ENCODE results near the gene MDN1.
"Not testable (repeated sequence)": the region's sequence is repeated elsewhere in the genome, so short reads cannot be mapped to it uniquely, and the experiment has no call there.

Gene MDN1

GRCh38 chr6:89776583-89777233 is 42.9 kb downstream of the MDN1 start:
- in situ Hi-C loops (cut with MboI; ENCODE audit: low sequenced_read_pairs), result no loop called here

DNA sequence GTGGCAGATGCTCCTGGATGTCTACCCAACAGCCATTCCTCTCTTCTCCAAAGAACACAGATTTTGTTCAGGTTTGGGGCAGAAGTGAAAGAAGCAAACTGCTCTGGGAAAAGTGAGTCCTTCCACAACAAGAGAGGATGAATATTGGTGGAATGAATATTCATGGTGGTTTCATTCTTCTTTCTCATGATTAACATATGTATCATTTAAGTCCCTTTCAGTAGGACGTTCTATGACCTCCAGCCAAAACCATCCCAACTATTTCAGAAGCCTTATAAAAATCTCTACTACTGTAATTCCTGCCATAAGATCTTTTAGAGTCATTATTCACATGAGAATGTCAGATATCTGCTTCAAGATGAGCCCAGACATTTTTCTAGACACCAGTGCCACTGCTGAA is 44.4 kb downstream of the MDN1 start:
- in situ Hi-C loops (cut with MboI; ENCODE audit: low sequenced_read_pairs), result no loop called here

GRCh38 chr6:89769572-89769971 is 50.0 kb downstream of the MDN1 start:
- in situ Hi-C loops (cut with MboI; ENCODE audit: low sequenced_read_pairs), result no loop called here

DNA sequence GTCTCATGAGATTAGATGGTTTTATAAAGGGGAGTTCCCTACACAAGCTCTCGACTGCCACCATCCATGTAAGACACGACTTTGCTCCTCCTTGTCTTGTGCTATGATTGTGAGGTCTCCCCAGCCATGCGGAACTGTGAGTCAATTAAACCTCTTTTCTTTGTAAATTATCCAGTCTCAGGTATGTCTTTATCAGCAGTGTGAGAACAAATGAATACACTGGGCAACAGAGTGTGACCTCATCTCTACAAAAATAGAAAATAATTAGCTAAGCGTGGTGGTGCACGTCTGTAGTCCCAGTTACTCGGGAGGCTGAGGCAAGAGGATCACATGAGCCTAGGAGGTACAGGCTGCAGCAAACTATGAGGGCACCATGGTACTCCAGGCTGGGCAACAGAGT is 51.3 kb downstream of the MDN1 start:
- in situ Hi-C loops (cut with MboI; ENCODE audit: low sequenced_read_pairs), result no loop called here

GRCh38 chr6:89763550-89763949 is 56.0 kb downstream of the MDN1 start:
- in situ Hi-C loops (cut with MboI; ENCODE audit: low sequenced_read_pairs), result no loop called here

GRCh38 chr6:89758830-89759229 is 60.8 kb downstream of the MDN1 start:
- in situ Hi-C loops (cut with MboI; ENCODE audit: low sequenced_read_pairs), result no loop called here

- in situ Hi-C loops (cut with MboI; ENCODE audit: low sequenced_read_pairs), result no loop called here
Measured at GRCh38 chr6:89750338-89750737, 69.3 kb downstream of the MDN1 start.

DNA sequence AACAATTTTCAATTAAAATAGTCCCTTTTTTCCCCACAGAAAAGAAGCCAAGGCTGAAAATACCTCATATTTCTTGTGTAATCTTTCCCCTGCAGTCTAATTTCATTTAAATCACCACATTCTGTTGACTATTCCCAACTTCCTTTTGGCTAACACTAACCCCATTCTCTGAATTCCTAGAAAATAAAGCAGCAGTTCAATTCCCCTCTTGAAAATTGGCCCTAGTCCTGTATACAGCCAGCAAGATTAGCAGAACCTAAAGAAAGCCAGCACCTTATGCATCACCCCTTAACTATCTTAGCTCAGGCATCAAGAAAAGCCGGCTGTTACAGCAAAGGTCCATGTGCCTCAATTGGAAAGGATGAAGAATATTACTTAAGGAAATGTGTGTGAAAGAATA is 69.7 kb downstream of the MDN1 start:
- in situ Hi-C loops (cut with MboI; ENCODE audit: low sequenced_read_pairs), result no loop called here

GRCh38 chr6:89745716-89746115 is 73.9 kb downstream of the MDN1 start:
- in situ Hi-C loops (cut with MboI; ENCODE audit: low sequenced_read_pairs), result no loop called here

DNA sequence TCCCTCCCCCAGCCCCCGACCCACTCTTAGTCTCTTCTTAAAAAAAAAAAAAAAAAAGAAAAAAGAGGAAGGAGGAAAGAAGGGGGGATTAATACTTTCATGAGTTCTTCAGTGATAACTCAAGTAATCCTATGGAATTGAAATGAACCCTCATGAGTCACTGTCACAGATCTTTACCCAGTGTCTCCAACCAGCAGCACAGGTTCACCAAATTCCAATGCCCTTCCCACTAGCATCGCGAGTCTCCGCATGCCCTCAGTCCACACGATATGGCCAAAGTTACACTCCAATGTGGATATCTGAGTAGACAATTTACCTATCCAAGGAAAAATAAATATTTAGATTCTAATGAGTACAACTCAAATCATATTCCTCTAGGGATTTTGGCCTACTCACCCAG is 74.5 kb downstream of the MDN1 start:
- in situ Hi-C loops (cut with MboI; ENCODE audit: low sequenced_read_pairs), result no loop called here

DNA sequence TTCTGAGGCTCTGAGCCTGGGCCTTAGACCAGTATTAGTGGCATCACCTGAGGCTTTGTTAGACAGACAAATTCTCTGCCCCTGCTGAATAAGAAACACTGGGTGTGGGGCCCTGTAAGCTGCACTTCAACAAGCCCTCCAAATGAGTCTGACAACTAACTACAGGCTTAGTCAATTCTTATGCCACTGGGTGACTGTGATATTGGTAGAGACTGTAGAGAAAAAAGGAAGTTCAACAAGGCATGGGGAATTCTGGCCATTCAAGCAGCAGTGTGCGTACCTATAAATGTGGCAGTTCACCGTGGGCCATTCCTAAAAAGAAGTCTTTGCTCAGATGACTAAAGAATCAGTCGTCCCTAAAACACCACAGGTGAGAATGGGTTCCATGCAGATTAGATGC is 82.7 kb downstream of the MDN1 start:
- in situ Hi-C loops (cut with MboI; ENCODE audit: low sequenced_read_pairs), result no loop called here

DNA sequence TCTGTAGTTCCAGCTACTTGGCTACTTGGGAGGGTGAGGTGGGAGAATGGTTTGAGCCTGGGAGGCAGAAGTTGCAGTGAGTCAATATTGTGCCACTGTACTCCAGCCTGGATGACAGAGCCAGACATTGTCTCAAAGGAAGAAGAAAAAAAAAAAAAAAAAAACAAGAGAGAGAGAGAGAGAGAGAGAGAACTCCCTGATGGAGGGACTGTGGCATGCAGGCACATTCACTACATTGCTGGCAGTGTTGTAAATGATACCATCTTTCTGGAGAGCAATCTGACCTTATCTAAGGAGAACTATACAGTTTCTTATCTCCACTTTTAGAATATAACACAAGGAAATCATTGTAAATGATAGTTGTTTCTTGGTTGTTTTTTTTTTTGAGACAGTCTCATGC is 85.1 kb downstream of the MDN1 start:
- in situ Hi-C loops (cut with MboI; ENCODE audit: low sequenced_read_pairs), result no loop called here

DNA sequence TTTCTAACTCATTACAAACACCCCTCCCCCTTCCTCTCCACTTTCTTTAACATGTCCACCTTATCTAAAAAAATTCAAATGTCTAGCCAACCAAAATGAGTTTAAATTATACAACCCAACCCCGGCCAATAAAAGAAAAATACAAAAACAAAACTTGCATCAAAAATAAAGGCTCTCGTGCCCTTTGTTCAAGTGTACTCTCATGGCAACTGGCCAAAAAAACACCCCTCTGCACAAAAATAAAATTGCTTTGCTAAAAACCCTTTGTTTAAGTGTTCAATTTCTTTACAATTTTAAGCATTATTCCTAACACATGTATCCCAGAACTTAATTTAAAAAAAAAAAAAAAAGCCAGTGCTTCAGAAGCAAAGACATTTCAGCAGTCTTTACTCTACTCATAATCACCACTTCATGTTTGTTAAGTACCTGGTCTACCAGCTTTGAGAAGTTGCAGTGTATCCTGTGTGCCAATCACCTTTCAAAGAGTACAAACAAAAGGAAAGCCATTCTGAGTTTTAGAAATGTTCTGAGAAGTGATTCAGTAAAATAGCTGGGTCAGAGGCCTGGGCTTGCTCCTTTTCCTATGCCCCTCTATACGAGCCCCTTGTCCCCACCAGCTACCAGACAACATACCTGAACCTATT is 87.5 kb downstream of the MDN1 start:
- in situ Hi-C loops (cut with MboI; ENCODE audit: low sequenced_read_pairs), result no loop called here

GRCh38 chr6:89731262-89731661 is 88.3 kb downstream of the MDN1 start:
- in situ Hi-C loops (cut with MboI; ENCODE audit: low sequenced_read_pairs), result not testable (repeated sequence)

GRCh38 chr6:89729818-89730217 is 89.8 kb downstream of the MDN1 start:
- in situ Hi-C loops (cut with MboI; ENCODE audit: low sequenced_read_pairs), result no loop called here

DNA sequence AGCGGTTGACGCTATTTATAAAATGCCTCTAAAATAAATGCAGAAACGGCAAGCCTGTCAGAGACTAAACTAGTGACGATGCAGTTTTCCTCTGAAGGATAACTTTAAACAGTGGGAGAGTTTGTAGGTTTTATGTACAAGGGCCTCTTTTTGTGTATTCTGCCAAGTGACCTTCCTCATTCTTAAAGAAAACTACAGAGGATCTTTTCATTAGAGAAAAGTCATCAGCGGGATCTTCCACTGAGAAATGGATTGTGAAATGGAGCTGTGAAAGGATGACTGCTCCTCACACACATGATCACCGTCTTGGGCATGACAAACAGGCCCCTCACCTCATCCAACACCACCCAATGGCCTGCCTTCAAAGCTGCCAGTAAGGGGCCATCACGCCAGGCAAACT is 92.1 kb downstream of the MDN1 start:
- in situ Hi-C loops (cut with MboI; ENCODE audit: low sequenced_read_pairs), result no loop called here

DNA sequence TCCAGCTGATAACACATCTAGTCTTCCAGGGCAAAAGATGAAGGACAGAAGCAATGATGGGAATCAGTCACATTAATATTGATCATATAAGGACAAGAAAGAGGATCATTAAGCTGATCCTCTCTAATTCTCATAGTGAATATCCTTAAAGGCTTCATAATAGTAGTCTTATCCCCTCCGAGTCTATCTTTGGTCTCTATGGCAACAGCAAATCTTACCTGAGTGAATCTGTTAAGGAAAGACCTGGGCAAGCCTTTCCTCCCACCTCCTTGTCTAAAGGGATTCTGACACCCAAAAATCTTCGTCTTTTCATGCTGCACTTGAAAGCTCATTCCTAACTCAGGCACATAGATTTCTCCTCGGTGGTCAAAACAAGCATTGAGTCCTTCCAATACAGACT is 94.6 kb downstream of the MDN1 start:
- in situ Hi-C loops (cut with MboI; ENCODE audit: low sequenced_read_pairs), result no loop called here

DNA sequence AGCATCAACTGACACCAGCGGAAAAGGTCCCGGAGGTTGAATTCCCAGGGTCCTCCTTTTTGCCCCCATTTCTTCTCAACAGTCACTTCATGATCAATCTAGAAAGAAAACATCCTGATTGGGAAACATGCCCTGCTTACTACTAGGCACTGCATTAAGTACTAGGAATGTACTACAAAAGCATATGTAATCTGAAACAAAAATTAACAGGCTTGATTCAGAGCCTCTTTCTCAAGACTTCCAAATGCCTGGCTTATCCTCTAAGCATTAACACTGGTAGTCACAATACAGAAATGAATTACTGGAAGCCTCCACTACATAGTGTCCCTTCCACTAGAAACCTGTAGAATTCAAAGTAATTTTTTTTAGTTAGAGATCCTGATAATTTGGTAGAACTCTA is 96.5 kb downstream of the MDN1 start:
- in situ Hi-C loops (cut with MboI; ENCODE audit: low sequenced_read_pairs), result no loop called here

- in situ Hi-C loops (cut with MboI; ENCODE audit: low sequenced_read_pairs), result no loop called here
Measured at GRCh38 chr6:89716532-89716931, 103.1 kb downstream of the MDN1 start.

DNA sequence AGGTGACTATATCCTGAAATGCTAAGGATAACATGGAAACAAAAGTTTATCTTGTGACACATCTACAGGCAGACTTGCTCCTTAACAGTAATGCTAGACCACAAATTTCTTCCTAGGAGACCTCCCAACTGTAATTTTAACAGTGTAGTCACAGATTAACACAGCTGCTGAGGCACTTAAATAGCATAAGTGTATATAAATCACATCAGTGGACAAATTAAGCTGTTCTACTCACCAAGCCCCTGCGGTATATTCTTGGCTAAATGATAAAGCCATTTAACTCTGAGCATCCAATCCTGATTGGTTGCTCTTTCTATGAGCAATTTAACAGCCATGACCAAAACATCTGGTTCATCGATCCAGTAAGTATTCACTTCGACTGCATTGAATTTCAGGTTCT is 107.8 kb downstream of the MDN1 start:
- in situ Hi-C loops (cut with MboI; ENCODE audit: low sequenced_read_pairs), result no loop called here

DNA sequence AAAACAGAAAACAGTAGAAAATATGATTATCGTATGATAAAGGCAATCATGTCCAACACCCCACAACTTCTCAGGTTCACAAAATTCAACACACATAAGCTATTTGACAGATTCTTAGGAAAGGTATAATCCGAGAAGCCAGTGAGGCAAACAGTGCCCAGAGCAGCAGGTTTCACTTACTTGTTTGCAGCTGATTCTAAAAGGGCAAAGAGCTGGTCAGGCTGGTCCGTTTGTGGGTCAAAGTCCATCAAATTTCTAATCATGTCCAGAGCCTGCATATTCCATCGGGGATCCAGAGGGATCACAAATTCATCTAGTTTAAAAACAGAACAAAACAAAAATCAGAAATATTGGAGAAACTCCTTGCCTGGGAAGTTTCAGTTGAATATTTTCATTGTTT is 111.3 kb downstream of the MDN1 start:
- in situ Hi-C loops (cut with MboI; ENCODE audit: low sequenced_read_pairs), result no loop called here

- in situ Hi-C loops (cut with MboI; ENCODE audit: low sequenced_read_pairs), result no loop called here
Measured at GRCh38 chr6:89707766-89708165, 111.8 kb downstream of the MDN1 start.

DNA sequence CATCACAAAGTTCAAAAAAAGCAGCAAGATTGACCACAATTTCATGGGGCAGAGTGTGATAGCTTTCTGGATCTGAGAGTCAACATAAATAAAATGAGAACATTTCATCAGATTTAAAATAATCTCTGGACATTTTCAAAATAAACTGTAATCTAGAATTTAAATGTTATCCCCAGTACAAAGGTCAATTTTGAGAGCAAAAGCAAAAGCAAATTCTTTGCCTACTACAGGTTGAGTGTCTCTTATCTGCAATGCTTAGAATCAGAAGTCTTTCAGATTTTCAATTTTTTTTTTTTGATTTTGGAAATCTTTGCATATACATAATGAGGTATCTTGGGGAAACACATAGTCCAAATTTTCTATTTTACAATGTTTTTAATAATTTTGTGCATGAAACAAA is 113.5 kb downstream of the MDN1 start:
- in situ Hi-C loops (cut with MboI; ENCODE audit: low sequenced_read_pairs), result no loop called here
